ENCODE data around the gene TRMT10B. TPM values are rescaled to one million over a fixed set of nuclear protein-coding genes. Genes with fewer than 3 reads are reported as not detected.

The TRMT10B gene
- total and polyA plus RNA-seq, 2 donors (not counting 1 experiment from before 2014, with no cell fraction given), result 5.6 to 7.5 TPM

DNA sequence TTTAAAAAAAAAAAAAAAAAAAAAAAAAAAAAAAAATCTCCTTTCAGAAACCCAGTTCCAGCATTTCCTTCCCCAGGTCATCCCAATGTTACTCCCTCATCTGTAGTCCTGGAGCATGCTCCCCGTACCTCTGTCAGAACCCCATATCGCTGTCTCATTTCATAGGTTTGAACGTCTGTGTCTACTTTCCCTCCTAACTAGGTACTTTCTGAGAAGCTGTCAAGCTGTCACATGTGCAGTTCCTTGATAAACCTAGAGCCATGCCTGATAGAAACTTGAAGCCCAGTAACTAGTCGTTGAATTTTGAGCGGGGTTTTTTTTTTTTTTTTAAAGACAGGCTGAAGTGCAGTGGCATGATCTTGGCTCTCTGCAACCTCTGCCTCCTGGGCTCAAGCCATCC is 15.7 kb downstream of the TRMT10B start:
- Histone ChIP-seq H3K27me3 (ENCODE audit: control insufficient read depth, insufficient read depth, low read length) (no peaks in the 10 kb centered on the region), H3K27ac (ENCODE audit: insufficient read depth, low read length) (no peak overlapping the region), H3K4me3 (replicated peaks in 1 of 4; ENCODE audit: control extremely low read depth in 1 of 4, insufficient read depth in 1 of 4, low read depth in 3 of 4, low read length in 4 of 4) (no peak overlapping the region), H3K9ac (ENCODE audit: insufficient read depth, low read length) (no peak overlapping the region), H2AFZ (ENCODE audit: low read length) (no peak overlapping the region), H3K4me2 (ENCODE audit: extremely low read depth, insufficient read depth, low read length) (no peak overlapping the region), H3K79me2 (ENCODE audit: control insufficient read depth, insufficient read depth, low read length) (no peaks in the 10 kb centered on the region), H3K4me1 (ENCODE audit: control insufficient read depth, extremely low read depth, insufficient read depth, low read length) (no peaks in the 10 kb centered on the region), H4K20me1 (ENCODE audit: control insufficient read depth, extremely low read depth, insufficient read depth, low read length) (no peaks in the 10 kb centered on the region), H3K9me3 (ENCODE audit: control insufficient read depth, insufficient read depth, low read depth, low read length) (no peaks in the 10 kb centered on the region), H3K36me3 (ENCODE audit: control insufficient read depth, insufficient read depth, low read length) (peaks cover 2% of the 10 kb centered on the region)
- TF ChIP-seq CTCF (conservative IDR thresholded peaks at IDR 0.05 in 1 of 2, IDR thresholded peaks at IDR 0.05 in 1 of 2; ENCODE audit: low read depth in 1 of 2, low read length in 2 of 2), result no peak
- no peak for TF ChIP-seq EZH2 (IDR thresholded peaks at IDR 0.05; ENCODE audit: low read length, missing control alignments)
- no peak for DNase-seq (ENCODE audit: low read depth in 2 of 2)

- Histone ChIP-seq H3K79me2 (ENCODE audit: control insufficient read depth, insufficient read depth, low read length) (no peaks in the 10 kb centered on the region), H3K4me3 (replicated peaks in 1 of 4; ENCODE audit: control extremely low read depth in 1 of 4, insufficient read depth in 1 of 4, low read depth in 3 of 4, low read length in 4 of 4) (no peak overlapping the region)
- DNase-seq (ENCODE audit: low read depth in 2 of 2), result no peak
Observed at GRCh38 chr9:37769995-37770394, 16.4 kb downstream of the TRMT10B start.

GRCh38 chr9:37775216-37775919 is 21.8 kb downstream of the TRMT10B start:
- Histone ChIP-seq H3K4me3 (replicated peaks in 1 of 4; ENCODE audit: control extremely low read depth in 1 of 4, insufficient read depth in 1 of 4, low read depth in 3 of 4, low read length in 4 of 4) (no peak overlapping the region), H4K20me1 (ENCODE audit: control insufficient read depth, extremely low read depth, insufficient read depth, low read length) (no peaks in the 10 kb centered on the region), H3K9ac (ENCODE audit: insufficient read depth, low read length) (no peak overlapping the region), H3K4me2 (ENCODE audit: extremely low read depth, insufficient read depth, low read length) (no peak overlapping the region), H3K4me1 (ENCODE audit: control insufficient read depth, extremely low read depth, insufficient read depth, low read length) (no peaks in the 10 kb centered on the region), H3K36me3 (ENCODE audit: control insufficient read depth, insufficient read depth, low read length) (no peaks in the 10 kb centered on the region), H3K27me3 (ENCODE audit: control insufficient read depth, insufficient read depth, low read length) (no peaks in the 10 kb centered on the region), H3K79me2 (ENCODE audit: control insufficient read depth, insufficient read depth, low read length) (no peaks in the 10 kb centered on the region), H3K9me3 (ENCODE audit: control insufficient read depth, insufficient read depth, low read depth, low read length) (no peaks in the 10 kb centered on the region), H3K27ac (ENCODE audit: insufficient read depth, low read length) (no peak overlapping the region), H2AFZ (ENCODE audit: low read length) (no peak overlapping the region)
- peak in 1 of 2 donors; percentile 21 for DNase-seq (ENCODE audit: low read depth in 2 of 2)
- no peak for TF ChIP-seq CTCF (conservative IDR thresholded peaks at IDR 0.05 in 1 of 2, IDR thresholded peaks at IDR 0.05 in 1 of 2; ENCODE audit: low read depth in 1 of 2, low read length in 2 of 2)
- TF ChIP-seq EZH2 (IDR thresholded peaks at IDR 0.05; ENCODE audit: low read length, missing control alignments), result no peak

More at GRCh38 chr9:37769995-37770394, 16.4 kb downstream of the TRMT10B start:
- H3K4me2 ChIP-seq (ENCODE audit: extremely low read depth, insufficient read depth, low read length), result no peak overlapping the region
- no peak overlapping the region for H3K27ac ChIP-seq (ENCODE audit: insufficient read depth, low read length)
- H3K36me3 ChIP-seq (ENCODE audit: control insufficient read depth, insufficient read depth, low read length), result no peaks in the 10 kb centered on the region
- H3K9me3 ChIP-seq (ENCODE audit: control insufficient read depth, insufficient read depth, low read depth, low read length), result no peaks in the 10 kb centered on the region
- H3K9ac ChIP-seq (ENCODE audit: insufficient read depth, low read length), result no peak overlapping the region
- no peaks in the 10 kb centered on the region for H4K20me1 ChIP-seq (ENCODE audit: control insufficient read depth, extremely low read depth, insufficient read depth, low read length)
- H3K4me1 ChIP-seq (ENCODE audit: control insufficient read depth, extremely low read depth, insufficient read depth, low read length), result no peaks in the 10 kb centered on the region
- TF ChIP-seq CTCF (conservative IDR thresholded peaks at IDR 0.05 in 1 of 2, IDR thresholded peaks at IDR 0.05 in 1 of 2; ENCODE audit: low read depth in 1 of 2, low read length in 2 of 2) (no peak), EZH2 (IDR thresholded peaks at IDR 0.05; ENCODE audit: low read length, missing control alignments) (no peak)
- no peak overlapping the region for H2AFZ ChIP-seq (ENCODE audit: low read length)
- no peaks in the 10 kb centered on the region for H3K27me3 ChIP-seq (ENCODE audit: control insufficient read depth, insufficient read depth, low read length)

Measured in fibroblast of lung (primary cell).